BLaER1 (cell line): ENCODE data around the gene SPCS3.

ENCODE experiments used
- H3K27ac ChIP-seq: shearing (Covaris generic); formaldehyde crosslinking; 2 replicates; pipeline ENCODE4 v1.8.1; 2022
- H3K27me3 ChIP-seq: shearing (Covaris generic); formaldehyde crosslinking; 2 replicates; pipeline ENCODE4 v1.8.1; 2022
- H3K36me3 ChIP-seq: shearing (Covaris generic); formaldehyde crosslinking; 2 replicates; pipeline ENCODE4 v1.8.1; 2022
- H3K4me1 ChIP-seq: shearing (Covaris generic); formaldehyde crosslinking; 2 replicates; pipeline ENCODE4 v1.8.1; 2022
- H3K4me2 ChIP-seq: shearing (Covaris generic); formaldehyde crosslinking; 2 replicates; pipeline ENCODE4 v1.8.1; 2022
- H3K4me3 ChIP-seq: shearing (Covaris generic); formaldehyde crosslinking; 2 replicates; pipeline ENCODE4 v1.8.1; 2022
- H3K9ac ChIP-seq: shearing (Covaris generic); formaldehyde crosslinking; 2 replicates; pipeline ENCODE4 v1.8.1; 2022
- H3K9me3 ChIP-seq: shearing (Covaris generic); formaldehyde crosslinking; 2 replicates; pipeline ENCODE4 v1.8.1; 2022
- H4K20me1 ChIP-seq: shearing (Covaris generic); formaldehyde crosslinking; 2 replicates; pipeline ENCODE4 v1.8.1; 2022
- Cebpa-rat ChIP-seq: shearing (Covaris generic); IDR thresholded peaks from 2 replicates; pipeline ENCODE4 v1.8.1; 2022

Gene SPCS3

DNA sequence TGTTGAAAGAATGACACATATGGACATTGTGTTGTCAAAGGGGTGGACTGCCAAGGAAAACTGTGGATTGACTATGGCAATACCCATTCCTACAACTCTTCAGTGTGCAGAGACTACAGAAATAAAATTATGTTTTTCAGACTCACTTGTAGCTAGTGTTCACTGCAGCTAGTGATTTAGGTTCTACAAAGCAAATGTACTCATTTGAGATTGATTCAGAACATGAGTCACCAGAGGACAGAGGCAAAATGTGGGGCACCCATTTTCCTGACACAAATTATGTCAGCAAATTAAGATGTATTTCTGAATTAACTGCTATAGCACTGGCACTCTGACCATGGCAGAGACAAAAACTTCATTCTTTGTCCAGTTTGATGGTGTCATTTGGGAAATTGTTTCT lies 40.7 kb downstream of the SPCS3 start:
- no peak overlapping the region for H3K4me3 ChIP-seq

GRCh38 chr4:176363072-176363471 lies 43.3 kb downstream of the SPCS3 start:
- H3K4me1 ChIP-seq = no peaks in the 10 kb centered on the region
- H3K9me3 ChIP-seq = peaks cover 17% of the 10 kb centered on the region
- H3K27me3 ChIP-seq = no peaks in the 10 kb centered on the region
- H3K4me2 ChIP-seq = no peak overlapping the region
- no peaks in the 10 kb centered on the region for H3K36me3 ChIP-seq
- no peak overlapping the region for H3K9ac ChIP-seq
- no peak overlapping the region for H3K4me3 ChIP-seq
- no peak for TF ChIP-seq Cebpa-rat
- no peaks in the 10 kb centered on the region for H4K20me1 ChIP-seq
- no peak overlapping the region for H3K27ac ChIP-seq

More for the DNA sequence above, 40.7 kb downstream of the SPCS3 start:
- Histone ChIP-seq H3K27ac (no peak overlapping the region), H3K9me3 (peaks cover 3% of the 10 kb centered on the region; the same call in 1 of the 2 replicates), H3K4me1 (no peaks in the 10 kb centered on the region), H3K9ac (no peak overlapping the region), H3K36me3 (no peaks in the 10 kb centered on the region), H4K20me1 (no peaks in the 10 kb centered on the region), H3K4me2 (no peak overlapping the region), H3K27me3 (no peaks in the 10 kb centered on the region)
- TF ChIP-seq Cebpa-rat = no peak

DNA sequence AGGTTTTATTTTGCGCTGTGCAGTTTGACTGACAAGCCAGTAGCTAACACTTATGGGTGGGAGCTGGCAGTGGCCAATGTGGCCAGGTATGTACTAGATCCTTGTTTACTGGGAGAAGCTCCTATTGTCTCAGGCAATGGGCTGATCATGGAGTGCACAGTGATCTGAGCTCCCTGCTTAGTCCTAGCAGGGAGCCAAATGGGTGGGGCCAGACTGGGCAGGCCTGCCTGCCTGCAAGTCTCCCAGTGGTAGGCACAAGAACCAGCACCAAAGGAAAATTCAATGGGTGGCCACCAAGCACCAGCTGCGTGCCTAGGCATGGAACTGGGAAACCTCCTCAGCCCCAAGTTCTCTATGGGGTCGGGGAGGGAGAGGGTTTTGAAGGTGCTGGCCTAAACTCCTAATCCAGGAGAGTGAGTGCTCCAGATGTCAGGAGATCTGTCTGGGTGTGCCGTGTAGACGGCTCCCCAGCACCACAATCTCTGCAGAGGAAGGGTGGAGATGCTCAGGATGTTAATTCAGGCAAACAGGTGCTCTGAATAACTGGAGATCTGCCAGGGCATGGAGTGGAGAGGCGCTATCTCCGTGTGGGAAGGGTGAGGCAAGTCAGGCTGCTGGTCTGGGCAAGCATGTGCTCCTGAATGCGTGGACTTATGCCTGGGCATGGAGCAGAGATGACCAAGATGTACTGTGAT lies 48.2 kb downstream of the SPCS3 start:
- no peaks in the 10 kb centered on the region for H3K36me3 ChIP-seq
- H3K9me3 ChIP-seq = peaks cover 21% of the 10 kb centered on the region
- H3K4me2 ChIP-seq = no peak overlapping the region
- H3K4me3 ChIP-seq = no peak overlapping the region; the same call in 1 of the 2 replicates
- no peak overlapping the region for H3K27ac ChIP-seq
- H4K20me1 ChIP-seq = no peaks in the 10 kb centered on the region
- H3K4me1 ChIP-seq = no peaks in the 10 kb centered on the region
- no peak overlapping the region for H3K9ac ChIP-seq
- no peak for TF ChIP-seq Cebpa-rat
- no peaks in the 10 kb centered on the region for H3K27me3 ChIP-seq

DNA sequence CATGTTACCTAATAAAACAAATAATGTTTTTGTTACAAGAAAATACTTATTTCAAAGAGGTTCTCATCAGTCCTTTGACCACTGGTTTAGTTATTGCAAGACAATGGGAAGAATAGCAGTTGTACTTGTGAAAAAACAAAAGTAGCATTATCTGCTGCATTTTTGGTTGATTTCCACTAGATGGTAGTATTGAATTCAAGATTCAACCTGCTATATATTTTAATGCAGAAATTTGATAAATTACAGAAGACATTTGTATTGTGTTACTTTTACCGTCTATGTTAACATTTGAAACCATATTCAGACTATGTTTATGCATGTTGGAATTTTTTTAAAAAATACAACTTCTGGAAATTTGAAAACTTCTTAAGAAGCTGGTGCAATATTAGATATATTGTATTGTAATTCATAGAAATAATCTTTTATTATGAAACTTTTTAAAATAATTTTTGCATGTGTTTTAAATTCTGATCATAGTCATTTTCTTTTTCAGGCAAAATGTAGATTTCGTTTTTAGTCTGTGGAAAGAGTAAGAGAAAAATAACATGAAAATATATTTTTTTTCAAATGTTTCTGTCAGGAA lies 56.4 kb downstream of the SPCS3 start:
- Histone ChIP-seq H3K4me3 (no peak overlapping the region), H3K4me1 (no peaks in the 10 kb centered on the region), H3K27ac (no peak overlapping the region), H3K9ac (no peak overlapping the region), H3K36me3 (no peaks in the 10 kb centered on the region), H3K9me3 (no peaks in the 10 kb centered on the region), H4K20me1 (no peaks in the 10 kb centered on the region), H3K4me2 (no peak overlapping the region), H3K27me3 (no peaks in the 10 kb centered on the region)
- TF ChIP-seq Cebpa-rat = no peak

DNA sequence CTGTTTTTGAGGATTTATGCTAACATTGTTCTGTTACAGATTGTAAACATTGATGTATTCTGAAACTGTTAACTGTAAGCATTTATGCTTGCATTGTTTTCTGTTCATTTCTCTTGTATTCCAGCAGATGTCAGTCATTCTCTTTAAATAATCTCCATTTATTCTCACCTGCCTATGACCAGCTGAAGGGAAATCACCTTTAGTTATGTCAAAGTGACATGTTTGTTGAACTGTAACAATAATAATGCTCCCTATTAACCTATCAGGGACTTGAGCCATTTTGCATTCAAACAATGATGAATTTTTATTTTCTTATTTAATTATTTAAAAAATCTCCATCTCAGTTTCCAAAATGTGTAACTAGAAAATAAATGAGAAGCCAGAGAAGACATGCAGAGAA lies 58.0 kb downstream of the SPCS3 start:
- no peaks in the 10 kb centered on the region for H3K9me3 ChIP-seq
- no peak overlapping the region for H3K4me2 ChIP-seq
- H3K36me3 ChIP-seq = no peaks in the 10 kb centered on the region
- H3K9ac ChIP-seq = no peak overlapping the region
- H3K27me3 ChIP-seq = no peaks in the 10 kb centered on the region
- TF ChIP-seq Cebpa-rat = no peak
- no peak overlapping the region for H3K4me3 ChIP-seq
- no peaks in the 10 kb centered on the region for H4K20me1 ChIP-seq
- H3K27ac ChIP-seq = no peak overlapping the region
- H3K4me1 ChIP-seq = no peaks in the 10 kb centered on the region

DNA sequence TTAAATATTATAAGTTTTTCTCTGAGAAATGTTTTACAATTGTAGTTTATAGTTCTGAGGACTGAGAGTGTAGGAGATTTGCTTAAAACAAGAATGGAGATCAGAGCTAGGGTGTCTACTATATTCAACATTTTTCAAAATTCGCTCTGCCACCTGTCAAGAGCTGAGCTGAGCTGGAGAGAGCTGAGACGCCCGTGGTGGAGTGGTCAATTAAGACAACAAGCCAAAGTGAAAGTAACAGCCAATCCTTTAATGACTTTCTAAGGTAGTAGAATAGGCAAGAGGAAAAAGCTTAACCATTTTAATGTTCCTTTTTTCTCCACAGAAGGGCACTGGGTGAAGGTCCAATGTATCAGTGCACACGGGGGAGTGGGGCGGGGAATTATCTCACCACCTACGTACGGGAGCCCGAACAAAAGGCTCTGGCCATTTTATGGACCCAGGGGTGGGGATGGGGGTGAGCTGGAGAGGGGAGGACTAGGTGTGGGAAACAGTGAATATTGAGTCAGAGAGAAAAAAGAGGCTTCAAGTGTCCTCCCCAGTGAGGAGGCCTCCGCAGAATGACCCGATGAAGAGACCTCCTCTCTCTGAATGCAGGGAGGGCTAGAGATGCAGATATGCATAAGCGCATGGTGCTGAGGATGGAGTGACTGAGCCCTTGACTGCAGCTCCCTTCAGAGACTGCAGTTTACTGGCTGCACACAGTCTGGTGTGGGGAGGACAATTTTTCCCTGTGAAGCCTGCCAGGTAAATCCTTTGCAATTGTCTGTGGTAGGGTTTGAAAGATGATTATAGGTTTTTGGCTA lies 60.8 kb downstream of the SPCS3 start:
- H3K4me1 ChIP-seq = no peaks in the 10 kb centered on the region
- no peak overlapping the region for H3K9ac ChIP-seq
- H3K9me3 ChIP-seq = no peaks in the 10 kb centered on the region
- no peak overlapping the region for H3K27ac ChIP-seq
- H3K27me3 ChIP-seq = no peaks in the 10 kb centered on the region
- no peak overlapping the region for H3K4me3 ChIP-seq
- no peak for TF ChIP-seq Cebpa-rat
- H4K20me1 ChIP-seq = no peaks in the 10 kb centered on the region
- no peak overlapping the region for H3K4me2 ChIP-seq
- H3K36me3 ChIP-seq = no peaks in the 10 kb centered on the region
